Memory B cell (primary cell): ENCODE data around the gene UQCRFS1.

Experiments used
- ATAC-seq: fragments of 150-1000 bp; cut with Tn5 transposase; 2 replicates; pipeline ENCODE4 v1.10.0; 2021; ENCODE audit warnings: low read depth, mild to moderate bottlenecking, moderate library complexity
- DNase-seq, 2 donors: peaks; one replicate each; pipeline ENCODE4 v3.0.0; 2022; ENCODE audit warnings: low spot score in 2 of 2
- H3K27ac Mint-ChIP-seq: one replicate; pipeline ENCODE4 v1.8.0; 2022; ENCODE audit warnings: mild to moderate bottlenecking, moderate library complexity, mixed read lengths
- H3K27me3 Mint-ChIP-seq: one replicate; pipeline ENCODE4 v1.8.0; 2022; ENCODE audit warnings: mixed read lengths
- H3K36me3 Mint-ChIP-seq: one replicate; pipeline ENCODE4 v1.8.0; 2022; ENCODE audit warnings: mild to moderate bottlenecking, mixed read lengths
- H3K4me1 Mint-ChIP-seq: one replicate; pipeline ENCODE4 v1.8.0; 2022; ENCODE audit warnings: mixed read lengths
- H3K4me3 Mint-ChIP-seq: one replicate; pipeline ENCODE4 v1.8.0; 2022; ENCODE audit warnings: mild to moderate bottlenecking, moderate library complexity, mixed read lengths
- H3K9me3 Mint-ChIP-seq: one replicate; pipeline ENCODE4 v1.8.0; 2022; ENCODE audit warnings: mixed read lengths

UQCRFS1 gene

GRCh38 chr19:29206453-29206852, 6.5 kb downstream of the UQCRFS1 start:
- Mint-ChIP-seq H3K9me3 (peaks cover 4% of the 10 kb centered on the region), H3K4me3 (no peak overlapping the region), H3K36me3 (peaks cover 29% of the 10 kb centered on the region), H3K4me1 (peaks cover 21% of the 10 kb centered on the region), H3K27me3 (no peaks in the 10 kb centered on the region), H3K27ac (no peak overlapping the region)
- DNase-seq, result no peak
- ATAC-seq, result no peak

GRCh38 chr19:29202281-29202680, 10.7 kb downstream of the UQCRFS1 start:
- ATAC-seq, result no peak
- Mint-ChIP-seq H3K27ac (no peak overlapping the region), H3K4me3 (no peak overlapping the region), H3K9me3 (peaks cover 5% of the 10 kb centered on the region), H3K4me1 (peaks cover 8% of the 10 kb centered on the region), H3K36me3 (peaks cover 19% of the 10 kb centered on the region), H3K27me3 (no peaks in the 10 kb centered on the region)
- DNase-seq, result no peak

GRCh38 chr19:29201855-29202254, 11.1 kb downstream of the UQCRFS1 start:
- Mint-ChIP-seq H3K27ac (no peak overlapping the region), H3K4me1 (peaks cover 8% of the 10 kb centered on the region), H3K4me3 (no peak overlapping the region), H3K27me3 (no peaks in the 10 kb centered on the region), H3K9me3 (peaks cover 6% of the 10 kb centered on the region), H3K36me3 (peaks cover 19% of the 10 kb centered on the region)
- no peak for DNase-seq
- ATAC-seq, result no peak

- Mint-ChIP-seq H3K4me3 (no peak overlapping the region), H3K27me3 (no peaks in the 10 kb centered on the region), H3K4me1 (peaks cover 3% of the 10 kb centered on the region), H3K27ac (no peak overlapping the region), H3K9me3 (peaks cover 7% of the 10 kb centered on the region), H3K36me3 (peaks cover 2% of the 10 kb centered on the region)
- ATAC-seq (no peak), DNase-seq (no peak)
Observed at GRCh38 chr19:29194658-29195057, 18.3 kb downstream of the UQCRFS1 start.

GRCh38 chr19:29193155-29193554, 19.8 kb downstream of the UQCRFS1 start:
- Mint-ChIP-seq H3K27ac (no peak overlapping the region), H3K36me3 (peaks cover 2% of the 10 kb centered on the region), H3K9me3 (peaks cover 6% of the 10 kb centered on the region), H3K4me3 (no peak overlapping the region), H3K4me1 (peaks cover 3% of the 10 kb centered on the region), H3K27me3 (no peaks in the 10 kb centered on the region)
- ATAC-seq (no peak), DNase-seq (no peak)

GRCh38 chr19:29191005-29191404, 21.9 kb downstream of the UQCRFS1 start:
- no peak for ATAC-seq
- DNase-seq, result no peak
- Mint-ChIP-seq H3K27ac (no peak overlapping the region), H3K4me1 (peaks cover 3% of the 10 kb centered on the region), H3K4me3 (no peak overlapping the region), H3K36me3 (no peaks in the 10 kb centered on the region), H3K27me3 (no peaks in the 10 kb centered on the region), H3K9me3 (peaks cover 2% of the 10 kb centered on the region)

GRCh38 chr19:29189033-29189360, 24.0 kb downstream of the UQCRFS1 start:
- H3K4me1 Mint-ChIP-seq, result peaks cover 3% of the 10 kb centered on the region
- DNase-seq, result no peak
- no peaks in the 10 kb centered on the region for H3K9me3 Mint-ChIP-seq
- no peak overlapping the region for H3K27ac Mint-ChIP-seq
- no peaks in the 10 kb centered on the region for H3K27me3 Mint-ChIP-seq
- no peak overlapping the region for H3K4me3 Mint-ChIP-seq
- no peaks in the 10 kb centered on the region for H3K36me3 Mint-ChIP-seq
- ATAC-seq, result no peak

GRCh38 chr19:29188289-29189032, 24.5 kb downstream of the UQCRFS1 start:
- Mint-ChIP-seq H3K4me1 (peaks cover 3% of the 10 kb centered on the region), H3K27me3 (no peaks in the 10 kb centered on the region), H3K4me3 (no peak overlapping the region), H3K9me3 (no peaks in the 10 kb centered on the region), H3K36me3 (no peaks in the 10 kb centered on the region), H3K27ac (no peak overlapping the region)
- DNase-seq, result no peak
- no peak for ATAC-seq

- no peak overlapping the region for H3K27ac Mint-ChIP-seq
- DNase-seq, result no peak
- H3K9me3 Mint-ChIP-seq, result no peaks in the 10 kb centered on the region
- H3K36me3 Mint-ChIP-seq, result no peaks in the 10 kb centered on the region
- no peaks in the 10 kb centered on the region for H3K4me1 Mint-ChIP-seq
- ATAC-seq, result no peak
- H3K4me3 Mint-ChIP-seq, result no peak overlapping the region
- no peaks in the 10 kb centered on the region for H3K27me3 Mint-ChIP-seq
Observed at GRCh38 chr19:29187676-29188075, 25.3 kb downstream of the UQCRFS1 start.

- Mint-ChIP-seq H3K4me1 (no peaks in the 10 kb centered on the region), H3K9me3 (peaks cover 2% of the 10 kb centered on the region), H3K36me3 (no peaks in the 10 kb centered on the region)
Observed at GRCh38 chr19:29185427-29185826, 27.5 kb downstream of the UQCRFS1 start.

GRCh38 chr19:29176981-29177754, 35.8 kb downstream of the UQCRFS1 start:
- no peak overlapping the region for H3K4me3 Mint-ChIP-seq
- no peak overlapping the region for H3K27ac Mint-ChIP-seq
- H3K9me3 Mint-ChIP-seq, result peaks cover 30% of the 10 kb centered on the region
- H3K4me1 Mint-ChIP-seq, result no peaks in the 10 kb centered on the region
- H3K27me3 Mint-ChIP-seq, result peaks cover 1% of the 10 kb centered on the region
- ATAC-seq (no peak), DNase-seq (no peak)
- H3K36me3 Mint-ChIP-seq, result peaks cover 1% of the 10 kb centered on the region

More at GRCh38 chr19:29185427-29185826, 27.5 kb downstream of the UQCRFS1 start:
- Mint-ChIP-seq H3K27me3 (no peaks in the 10 kb centered on the region), H3K4me3 (no peak overlapping the region), H3K27ac (no peak overlapping the region)
- ATAC-seq (no peak), DNase-seq (no peak)

GRCh38 chr19:29173896-29174295, 39.1 kb downstream of the UQCRFS1 start:
- no peaks in the 10 kb centered on the region for H3K4me1 Mint-ChIP-seq
- no peak overlapping the region for H3K4me3 Mint-ChIP-seq
- H3K27me3 Mint-ChIP-seq, result no peaks in the 10 kb centered on the region
- H3K27ac Mint-ChIP-seq, result no peak overlapping the region
- ATAC-seq (no peak), DNase-seq (no peak)
- H3K9me3 Mint-ChIP-seq, result peaks cover 23% of the 10 kb centered on the region
- no peaks in the 10 kb centered on the region for H3K36me3 Mint-ChIP-seq

- Mint-ChIP-seq H3K4me3 (no peak overlapping the region), H3K9me3 (peaks cover 22% of the 10 kb centered on the region), H3K36me3 (no peaks in the 10 kb centered on the region), H3K27ac (no peak overlapping the region), H3K4me1 (no peaks in the 10 kb centered on the region), H3K27me3 (no peaks in the 10 kb centered on the region)
- DNase-seq (no peak), ATAC-seq (no peak)
Observed at GRCh38 chr19:29172302-29172701, 40.6 kb downstream of the UQCRFS1 start.

- H3K27me3 Mint-ChIP-seq, result no peaks in the 10 kb centered on the region
- H3K4me3 Mint-ChIP-seq, result no peak overlapping the region
- H3K36me3 Mint-ChIP-seq, result no peaks in the 10 kb centered on the region
- H3K4me1 Mint-ChIP-seq, result no peaks in the 10 kb centered on the region
- H3K9me3 Mint-ChIP-seq, result peaks cover 18% of the 10 kb centered on the region
- DNase-seq (no peak), ATAC-seq (no peak)
- no peak overlapping the region for H3K27ac Mint-ChIP-seq
Observed at GRCh38 chr19:29171525-29171924, 41.4 kb downstream of the UQCRFS1 start.

- DNase-seq (no peak), ATAC-seq (no peak)
- H3K36me3 Mint-ChIP-seq, result no peaks in the 10 kb centered on the region
- H3K9me3 Mint-ChIP-seq, result peaks cover 16% of the 10 kb centered on the region
- H3K27me3 Mint-ChIP-seq, result peaks cover 2% of the 10 kb centered on the region
- no peak overlapping the region for H3K27ac Mint-ChIP-seq
- no peak overlapping the region for H3K4me3 Mint-ChIP-seq
- no peaks in the 10 kb centered on the region for H3K4me1 Mint-ChIP-seq
Observed at GRCh38 chr19:29170554-29170953, 42.4 kb downstream of the UQCRFS1 start.
